ENCODE measurements around the gene GIMAP1.

GIMAP1 gene

DNA sequence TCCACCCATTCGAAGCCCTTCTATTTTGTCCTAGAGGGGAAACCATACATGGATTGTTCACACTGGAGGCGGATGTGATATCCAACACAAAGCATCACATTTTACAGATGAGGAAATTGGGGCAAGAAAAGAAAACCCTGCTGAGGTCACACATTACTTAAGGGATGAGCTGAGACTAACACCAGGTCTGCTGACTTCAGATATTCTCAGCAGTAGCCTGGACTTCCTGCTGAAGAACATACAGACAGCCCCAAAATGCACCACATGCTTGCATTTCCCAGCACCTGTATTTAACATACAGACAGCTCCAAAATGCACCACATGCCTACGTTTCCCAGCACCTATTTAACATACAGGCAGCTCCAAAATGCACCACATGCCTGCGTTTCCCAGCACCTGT lies 32.0 kb downstream of the GIMAP1 start:
- DNase-seq (ENCODE audit: low spot score): no peak

DNA sequence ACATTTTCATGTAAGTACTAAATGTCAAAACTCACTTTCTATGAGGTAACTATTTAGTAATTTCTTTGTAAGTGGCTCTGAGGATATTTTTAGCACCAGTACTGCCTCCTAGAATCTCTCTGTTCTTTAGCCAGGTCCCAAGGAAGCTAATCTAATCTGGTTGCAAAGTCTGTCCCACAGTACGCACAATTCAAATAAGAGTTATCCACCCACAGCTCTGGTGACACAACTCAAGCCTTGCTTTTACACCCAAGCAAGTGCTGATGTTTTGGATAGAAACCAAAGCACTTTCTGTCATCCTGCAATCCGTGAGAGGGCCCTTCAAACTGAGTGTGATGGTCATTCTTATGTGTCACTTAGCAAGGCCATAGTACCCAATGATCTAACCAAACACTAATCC lies 35.3 kb downstream of the GIMAP1 start:
- DNase-seq (ENCODE audit: low spot score): no peak

DNA sequence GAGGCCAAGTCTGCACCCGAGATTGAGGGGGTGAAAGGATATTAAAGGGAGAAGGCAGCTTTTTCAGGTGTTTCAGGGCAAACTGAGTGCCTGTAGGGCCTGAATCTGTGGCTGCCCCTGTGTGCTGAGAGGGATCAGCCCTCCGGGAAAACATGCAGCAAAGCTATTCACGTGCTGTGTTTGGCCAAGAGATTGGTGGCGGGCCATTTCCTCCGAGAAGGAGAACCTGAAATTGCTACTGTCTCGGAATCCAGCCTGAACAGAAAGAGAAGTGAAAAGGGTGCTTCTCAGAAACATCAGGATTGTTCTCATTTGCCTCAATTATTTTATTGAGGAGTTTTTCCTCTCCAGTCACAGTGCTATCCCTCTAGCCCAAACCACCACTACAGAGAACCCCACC lies 36.8 kb downstream of the GIMAP1 start:
- DNase-seq (ENCODE audit: low spot score): no peak

DNA sequence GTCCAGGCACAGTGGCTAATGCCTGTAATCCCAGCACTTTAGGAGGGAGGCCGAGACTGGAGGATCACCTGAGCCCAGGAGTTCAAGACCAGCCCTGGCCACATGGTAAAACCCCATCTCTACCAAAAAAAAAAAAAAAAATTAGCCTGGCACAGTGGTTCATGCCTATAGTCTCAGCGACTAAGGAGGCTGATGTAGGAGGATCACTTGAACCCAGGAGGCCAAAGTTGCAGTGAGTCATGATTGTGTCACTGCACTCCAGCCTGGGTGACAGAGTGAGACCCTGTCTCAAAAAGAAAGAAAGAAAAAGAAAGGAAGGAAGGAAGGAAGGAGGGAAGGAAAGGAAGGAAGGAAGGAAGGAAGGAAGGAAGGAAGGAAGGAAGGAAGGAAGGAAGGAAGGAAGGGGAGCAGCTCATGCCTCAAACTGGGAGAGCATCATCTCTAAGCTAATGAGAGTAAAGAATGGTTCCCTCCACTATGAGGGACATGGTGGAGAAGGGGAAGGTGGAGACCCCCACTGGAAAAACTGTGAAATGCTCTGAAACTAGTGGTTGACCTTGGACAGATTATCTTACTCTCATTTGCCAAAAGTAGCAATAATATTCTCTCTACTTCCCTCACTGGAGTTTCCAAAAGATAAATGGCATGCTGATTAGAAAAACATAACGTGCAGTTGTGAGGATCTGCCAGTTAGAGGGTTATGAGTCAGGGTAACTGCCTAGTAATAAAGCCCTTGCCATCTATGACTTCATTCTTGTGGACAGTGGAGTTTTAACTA lies 37.6 kb downstream of the GIMAP1 start:
- DNase-seq (ENCODE audit: low spot score): peak; percentile 35

DNA sequence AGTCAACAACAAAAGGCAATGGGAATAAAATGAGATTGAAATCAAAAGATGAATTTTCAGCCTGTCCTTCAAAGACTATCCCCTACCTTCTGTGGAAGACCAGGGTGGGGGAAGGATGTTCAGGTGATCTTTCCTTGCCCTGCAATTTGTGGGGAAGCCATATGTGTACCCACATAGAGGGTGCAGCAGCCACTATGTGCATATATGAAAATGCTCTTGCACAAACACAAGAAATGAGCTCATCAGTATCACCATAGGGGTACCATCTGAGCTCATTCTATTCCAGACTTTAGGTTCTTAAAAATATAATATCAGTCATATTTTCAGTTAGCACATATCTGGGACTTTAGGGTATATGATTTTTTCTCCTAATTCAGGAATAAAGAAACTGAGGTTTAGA lies 38.5 kb downstream of the GIMAP1 start:
- DNase-seq (ENCODE audit: low spot score): no peak

DNA sequence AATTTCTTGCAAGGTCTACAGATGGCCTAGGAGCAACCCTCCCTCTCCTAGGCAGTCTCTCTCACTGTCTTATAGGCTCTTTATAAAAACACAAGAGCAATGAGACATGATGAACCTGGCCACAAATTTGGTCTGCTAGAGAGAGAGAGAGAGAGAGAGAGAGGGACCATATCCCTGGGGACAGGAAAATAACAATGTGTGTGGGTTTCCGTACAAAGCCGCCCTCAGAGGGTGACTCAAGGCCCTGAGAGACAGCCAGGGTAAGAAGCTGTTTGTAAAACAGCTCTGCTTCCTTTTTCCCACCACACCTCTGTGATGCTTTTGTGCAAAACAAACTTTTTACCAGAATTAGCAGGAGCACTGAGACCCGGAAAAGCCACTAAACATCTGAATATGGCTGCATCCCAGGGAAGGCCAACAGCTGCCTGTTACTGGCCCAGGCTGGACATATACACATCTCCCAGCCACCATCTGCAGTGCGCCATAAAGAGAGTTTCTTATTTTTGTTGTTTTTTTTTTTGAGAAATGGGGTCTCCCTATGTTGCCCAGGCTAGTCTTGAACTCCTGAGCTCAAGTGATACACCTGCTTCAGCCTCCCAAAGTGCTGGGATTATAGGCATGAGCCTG lies 39.2 kb downstream of the GIMAP1 start:
- DNase-seq (ENCODE audit: low spot score): peak; percentile 12

DNA sequence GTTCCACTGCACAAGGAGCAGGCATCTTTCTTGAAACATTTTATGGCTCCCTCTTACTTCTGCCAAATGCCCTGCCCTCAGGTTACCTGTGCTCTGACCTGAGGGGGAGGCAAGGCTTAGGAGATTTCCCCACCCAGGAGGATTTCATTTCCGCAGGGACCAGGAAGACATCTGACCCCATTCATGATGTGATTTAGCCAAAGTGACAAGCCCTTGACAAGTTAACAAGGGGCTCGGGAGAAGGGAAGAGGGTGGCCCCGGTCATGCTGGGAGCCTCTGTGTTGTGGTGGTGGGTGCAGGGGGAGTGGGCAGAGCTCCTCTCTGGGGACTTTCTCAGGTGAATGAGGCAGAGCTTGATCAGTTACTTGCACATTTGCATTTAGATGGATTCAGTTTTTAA lies 39.8 kb downstream of the GIMAP1 start:
- no peak for DNase-seq (ENCODE audit: low spot score)

DNA sequence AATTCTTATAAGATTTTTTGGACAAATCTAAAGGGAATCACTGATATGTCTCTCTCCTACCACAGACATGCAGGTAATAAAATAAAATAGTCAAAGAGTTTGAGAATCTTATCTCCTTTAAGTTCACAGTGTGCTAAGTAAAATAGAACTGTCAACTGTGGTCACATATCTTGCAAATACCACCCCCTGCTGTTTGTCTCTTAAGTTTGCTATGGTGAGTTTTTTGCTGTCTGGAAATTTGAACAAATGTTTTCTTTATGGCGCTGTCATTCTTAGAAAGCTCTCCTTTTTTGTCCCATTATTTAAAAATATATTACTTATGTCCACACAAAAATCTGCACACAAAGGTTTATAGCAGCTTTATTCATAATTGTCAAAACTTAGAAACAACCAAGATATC lies 40.4 kb downstream of the GIMAP1 start:
- no peak for DNase-seq (ENCODE audit: low spot score)

DNA sequence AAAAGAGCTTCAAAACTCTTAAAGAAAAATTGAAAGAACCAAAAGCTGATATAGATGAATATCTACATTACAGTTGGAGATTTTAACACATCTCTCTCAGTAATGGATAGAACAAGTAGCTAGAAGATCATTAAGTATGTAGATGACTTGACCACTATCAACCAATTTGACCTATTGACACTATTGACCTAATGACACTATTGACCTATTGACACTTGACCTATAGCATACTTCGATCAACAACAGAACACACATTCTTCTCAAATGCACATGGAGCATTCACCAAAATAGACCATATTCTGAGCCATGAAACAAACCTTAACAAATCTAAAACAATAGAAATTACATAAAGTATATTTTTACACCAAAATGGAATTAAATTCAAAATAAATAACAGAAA lies 43.1 kb downstream of the GIMAP1 start:
- DNase-seq (ENCODE audit: low spot score): no peak

DNA sequence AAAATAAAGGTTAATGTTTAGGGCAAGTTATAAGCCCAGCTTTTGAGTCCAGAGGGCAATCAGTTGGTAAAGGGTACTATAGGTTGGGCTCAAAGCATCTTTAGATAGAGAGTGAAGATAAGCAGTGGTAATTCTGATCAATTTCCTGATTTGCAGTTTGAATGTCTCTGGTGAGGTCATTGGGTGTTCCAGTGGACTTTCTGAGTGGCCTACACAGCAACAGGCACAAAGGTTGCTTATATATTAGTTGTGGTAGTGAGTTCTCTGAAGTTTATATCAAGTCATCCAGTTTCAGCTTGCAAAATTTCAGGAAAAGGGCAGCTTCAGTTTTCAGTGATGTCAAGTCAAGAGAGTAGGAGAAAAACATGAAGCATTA lies 49.9 kb downstream of the GIMAP1 start:
- no peak for DNase-seq (ENCODE audit: low spot score)

DNA sequence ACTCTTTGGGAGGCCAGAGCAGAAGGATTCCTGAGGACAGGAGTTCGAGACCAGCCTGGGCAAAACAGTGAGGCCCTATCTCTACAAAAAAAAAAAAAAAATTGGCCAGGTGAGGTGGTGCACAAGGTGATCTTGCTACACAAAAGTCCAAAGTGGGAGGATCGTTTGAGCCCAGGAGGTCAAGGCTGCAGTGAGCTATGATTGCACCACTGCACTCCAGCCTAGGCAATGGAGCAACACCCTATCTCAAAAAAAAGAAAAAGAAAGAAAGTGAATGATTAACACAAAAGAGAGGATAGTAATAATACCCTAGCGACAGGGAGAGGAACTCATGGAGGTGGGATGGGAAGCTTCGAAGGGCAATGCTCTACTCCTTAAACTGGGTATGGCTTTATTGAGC lies 53.4 kb downstream of the GIMAP1 start:
- no peak for DNase-seq (ENCODE audit: low spot score)
